GM12878 (cell line): Measurements from ENCODE around the gene PCDHGC3.

ENCODE experiments used
- ATF3 ChIP-seq: IDR thresholded peaks from 2 replicates; pipeline ENCODE4 v1.6.1; 2011; ENCODE audit warnings: low read depth, mild to moderate bottlenecking, low read length, moderate library complexity, borderline replicate concordance; ENCODE audit errors: extremely low read depth
- EZH2 ChIP-seq: IDR thresholded peaks from 2 replicates; pipeline ENCODE4 v1.6.1; 2012; ENCODE audit warnings: low read depth, mild to moderate bottlenecking, control low read depth, inconsistent platforms, low read length, borderline replicate concordance; ENCODE audit not compliant: control insufficient read depth
- NRF1 ChIP-seq: conservative IDR thresholded peaks from 2 replicates; pipeline ENCODE4 v1.6.1; 2011; ENCODE audit warnings: mild to moderate bottlenecking, low read depth, low read length, improper control_type of control experiment
- PKNOX1 ChIP-seq: fragments of 450-650 bp; IDR thresholded peaks from 2 replicates; pipeline ENCODE4 v1.6.1; 2016; ENCODE audit warnings: mild to moderate bottlenecking
- POLR2AphosphoS5 ChIP-seq: IDR thresholded peaks from 2 replicates; pipeline ENCODE4 v1.6.1; 2011; ENCODE audit warnings: mild to moderate bottlenecking, low read length, inconsistent platforms
- RCOR1 ChIP-seq: conservative IDR thresholded peaks from 2 replicates; pipeline ENCODE4 v1.6.1; 2012; ENCODE audit warnings: low read depth, low read length, improper control_type of control experiment
- TCF3 ChIP-seq: IDR thresholded peaks from 2 replicates; pipeline ENCODE4 v1.6.1; 2012; ENCODE audit warnings: low read depth, mild to moderate bottlenecking, low read length, borderline replicate concordance; ENCODE audit not compliant: insufficient read depth
- ZNF207 ChIP-seq: fragments of 450-650 bp; IDR thresholded peaks from 2 replicates; pipeline ENCODE4 v1.6.1; 2014; ENCODE audit warnings: antibody characterized with exemption, mild to moderate bottlenecking, borderline replicate concordance

- TF ChIP-seq PKNOX1 (no peak), POLR2AphosphoS5 (no peak), ZNF207 (no peak), EZH2 (no peak), ATF3 (no peak), TCF3 (no peak), RCOR1 (no peak), NRF1 (no peak)
Measured at GRCh38 chr5:141477815-141478214, 2.0 kb downstream of the PCDHGC3 start.
